ENCODE measurements around the gene PBOV1.

DNA sequence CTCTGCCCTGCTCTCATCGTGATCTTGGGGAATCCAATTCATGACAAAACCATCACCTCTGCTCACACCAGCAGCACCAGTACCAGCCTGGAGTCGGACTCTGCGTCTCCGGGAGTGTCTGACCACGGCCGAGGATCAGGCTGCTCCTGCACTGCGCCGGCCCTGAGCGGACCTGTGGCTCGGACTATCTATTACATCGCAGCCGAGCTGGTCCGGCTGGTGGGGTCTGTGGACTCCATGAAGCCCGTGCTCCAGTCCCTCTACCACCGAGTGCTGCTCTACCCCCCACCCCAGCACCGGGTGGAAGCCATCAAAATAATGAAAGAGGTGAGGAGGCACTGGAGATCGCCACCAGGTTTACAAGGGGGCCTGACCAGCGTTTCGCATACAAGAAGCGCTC, 37.2 kb upstream of the PBOV1 start:
- TF ChIP-seq, protein P1, sequence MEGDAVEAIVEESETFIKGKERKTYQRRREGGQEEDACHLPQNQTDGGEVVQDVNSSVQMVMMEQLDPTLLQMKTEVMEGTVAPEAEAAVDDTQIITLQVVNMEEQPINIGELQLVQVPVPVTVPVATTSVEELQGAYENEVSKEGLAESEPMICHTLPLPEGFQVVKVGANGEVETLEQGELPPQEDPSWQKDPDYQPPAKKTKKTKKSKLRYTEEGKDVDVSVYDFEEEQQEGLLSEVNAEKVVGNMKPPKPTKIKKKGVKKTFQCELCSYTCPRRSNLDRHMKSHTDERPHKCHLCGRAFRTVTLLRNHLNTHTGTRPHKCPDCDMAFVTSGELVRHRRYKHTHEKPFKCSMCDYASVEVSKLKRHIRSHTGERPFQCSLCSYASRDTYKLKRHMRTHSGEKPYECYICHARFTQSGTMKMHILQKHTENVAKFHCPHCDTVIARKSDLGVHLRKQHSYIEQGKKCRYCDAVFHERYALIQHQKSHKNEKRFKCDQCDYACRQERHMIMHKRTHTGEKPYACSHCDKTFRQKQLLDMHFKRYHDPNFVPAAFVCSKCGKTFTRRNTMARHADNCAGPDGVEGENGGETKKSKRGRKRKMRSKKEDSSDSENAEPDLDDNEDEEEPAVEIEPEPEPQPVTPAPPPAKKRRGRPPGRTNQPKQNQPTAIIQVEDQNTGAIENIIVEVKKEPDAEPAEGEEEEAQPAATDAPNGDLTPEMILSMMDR (IDR thresholded peaks at IDR 0.05; ENCODE audit: insufficient read depth, low read length, poor library complexity, severe bottlenecking), result no peak
- no peak for TF ChIP-seq EZH2phosphoT487 (conservative IDR thresholded peaks at IDR 0.05; ENCODE audit: low read length)
